Esophagus squamous epithelium (tissue), 4 donors: ENCODE results near the gene PPT2.

Experiments used
- POLR2A ChIP-seq, 4 donors: fragments of 450-650 bp; IDR thresholded peaks; one replicate each; pipeline ENCODE4 v1.6.1; 2017; ENCODE audit warnings: antibody characterized with exemption in 4 of 4, mild to moderate bottlenecking in 4 of 4, moderate library complexity in 3 of 4
- TF ChIP-seq, protein P1 (sequence below), 6 experiments: fragments of 450-650 bp in 4 of 6; fragments of 200-600 bp in 2 of 6; sonication (generic) in 2 of 6; IDR thresholded peaks; one replicate each; pipeline ENCODE4 v1.5.1; 2016 to 2019; ENCODE audit warnings: antibody characterized with exemption in 6 of 6, mild to moderate bottlenecking in 4 of 6, moderate library complexity in 4 of 6

DNA sequence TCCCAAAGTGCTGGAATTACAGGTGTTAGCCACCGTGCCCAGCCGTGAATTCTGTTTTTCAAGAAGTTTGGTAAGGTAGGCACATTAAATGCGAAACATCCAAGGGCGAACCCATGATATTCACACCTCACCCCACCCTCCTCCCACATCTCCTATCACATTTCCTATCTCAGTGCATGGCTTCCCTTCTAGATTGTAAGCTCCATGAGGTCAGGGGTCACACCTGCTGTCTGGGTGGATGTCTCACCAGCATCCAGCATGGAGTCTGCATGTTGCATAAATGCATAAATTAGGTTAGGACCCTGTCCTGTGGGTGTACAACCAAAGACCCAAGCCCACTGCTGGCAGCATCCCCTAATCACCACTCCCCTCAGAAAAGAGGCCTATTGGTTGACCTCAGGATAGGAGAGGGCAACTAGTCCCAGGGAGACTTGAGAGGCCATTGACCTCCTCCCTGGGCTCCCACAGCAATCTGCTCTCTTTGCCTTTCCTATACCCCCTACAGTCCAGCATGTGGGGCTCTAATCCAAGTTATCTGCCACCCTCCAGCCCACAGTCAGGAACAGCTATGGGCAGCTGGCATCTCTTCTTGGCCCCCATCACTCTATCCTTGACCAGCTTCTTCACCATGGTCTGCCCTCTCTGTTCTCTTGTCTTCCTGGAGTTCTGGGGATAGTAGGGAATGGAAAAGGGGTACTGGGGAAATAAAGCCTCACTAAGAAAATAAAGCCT lies 6.4 kb upstream of the PPT2 start:
- TF ChIP-seq, protein P1, sequence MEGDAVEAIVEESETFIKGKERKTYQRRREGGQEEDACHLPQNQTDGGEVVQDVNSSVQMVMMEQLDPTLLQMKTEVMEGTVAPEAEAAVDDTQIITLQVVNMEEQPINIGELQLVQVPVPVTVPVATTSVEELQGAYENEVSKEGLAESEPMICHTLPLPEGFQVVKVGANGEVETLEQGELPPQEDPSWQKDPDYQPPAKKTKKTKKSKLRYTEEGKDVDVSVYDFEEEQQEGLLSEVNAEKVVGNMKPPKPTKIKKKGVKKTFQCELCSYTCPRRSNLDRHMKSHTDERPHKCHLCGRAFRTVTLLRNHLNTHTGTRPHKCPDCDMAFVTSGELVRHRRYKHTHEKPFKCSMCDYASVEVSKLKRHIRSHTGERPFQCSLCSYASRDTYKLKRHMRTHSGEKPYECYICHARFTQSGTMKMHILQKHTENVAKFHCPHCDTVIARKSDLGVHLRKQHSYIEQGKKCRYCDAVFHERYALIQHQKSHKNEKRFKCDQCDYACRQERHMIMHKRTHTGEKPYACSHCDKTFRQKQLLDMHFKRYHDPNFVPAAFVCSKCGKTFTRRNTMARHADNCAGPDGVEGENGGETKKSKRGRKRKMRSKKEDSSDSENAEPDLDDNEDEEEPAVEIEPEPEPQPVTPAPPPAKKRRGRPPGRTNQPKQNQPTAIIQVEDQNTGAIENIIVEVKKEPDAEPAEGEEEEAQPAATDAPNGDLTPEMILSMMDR (IDR thresholded peaks at IDR 0.05) = no peak
- TF ChIP-seq POLR2A (IDR thresholded peaks at IDR 0.05) = no peak
